GM21619 (cell line): ENCODE measurements around the gene LAMB2.

Source experiments
- ATAC-seq: cut with Tn5 transposase; IDR thresholded peaks from one replicate; pipeline ENCODE4 v1.9.1; 2021; ENCODE audit not compliant: unreplicated experiment

The LAMB2 gene

GRCh38 chr3:49132437-49133225 is at the start of gene LAMB2:
Gene LAMB2, minus strand, starts transcription at chr3:49133050. Its CDS starts 183 bp downstream, at chr3:49132867.
- no peak for ATAC-seq

DNA sequence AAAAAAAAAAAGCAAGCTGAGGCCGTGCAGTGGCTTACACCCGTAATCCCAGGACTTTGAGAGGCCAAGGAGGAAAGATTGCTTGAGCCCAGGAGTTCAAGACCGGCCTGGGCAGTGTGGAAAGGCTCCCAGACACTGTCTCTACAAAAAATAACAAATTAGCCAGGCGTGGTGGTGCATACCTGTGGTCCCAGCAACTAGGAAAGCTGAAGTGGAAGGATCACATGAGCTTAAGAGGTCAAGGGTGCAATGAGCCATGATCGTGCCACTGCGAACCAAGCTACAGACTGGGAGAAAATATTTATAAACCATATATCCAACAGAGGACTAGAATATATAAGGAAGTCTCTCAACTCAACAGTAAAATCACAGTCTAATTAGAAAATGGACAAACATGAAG is 48.5 kb upstream of the LAMB2 start:
- no peak for ATAC-seq

DNA sequence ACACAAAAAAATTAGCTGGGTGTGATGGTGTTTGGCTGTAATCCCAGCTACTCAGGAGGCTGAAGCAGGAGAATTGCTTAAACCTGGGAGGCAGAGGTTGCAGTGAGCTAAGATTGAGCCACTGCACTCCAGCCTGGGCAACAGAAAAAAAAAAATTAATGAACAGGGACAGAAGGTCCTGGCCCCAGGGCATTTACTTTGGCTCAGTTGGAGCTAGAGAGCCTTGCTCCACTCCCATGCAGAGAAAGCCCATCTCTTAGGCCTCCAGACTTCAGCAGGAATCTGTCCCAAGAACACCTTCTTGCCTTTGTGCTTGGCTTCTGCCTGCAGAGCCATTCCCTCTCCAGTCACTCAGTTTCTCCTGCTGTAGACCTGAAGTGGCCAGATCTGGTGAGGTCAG is 47.3 kb upstream of the LAMB2 start:
- ATAC-seq: no peak

- ATAC-seq: no peak
These were observed 44.2 kb upstream of the LAMB2 start for GRCh38 chr3:49177073-49177472.

DNA sequence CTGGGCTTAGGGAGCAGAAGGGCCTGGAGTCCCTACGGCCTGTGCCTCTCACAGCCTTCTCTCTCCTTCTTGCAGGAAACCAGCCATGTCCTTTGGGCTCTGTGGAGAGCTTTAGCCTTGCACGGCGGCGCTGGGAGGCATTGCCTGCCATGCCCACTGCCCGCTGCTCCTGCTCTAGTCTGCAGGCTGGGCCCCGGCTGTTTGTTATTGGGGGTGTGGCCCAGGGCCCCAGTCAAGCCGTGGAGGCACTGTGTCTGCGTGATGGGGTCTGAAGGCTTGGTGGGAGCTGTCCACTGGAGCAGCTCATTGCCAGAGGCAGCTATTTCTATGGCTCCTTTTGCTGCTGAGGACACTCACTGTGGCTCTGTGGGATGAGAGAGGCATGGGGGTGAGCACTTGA is 42.7 kb upstream of the LAMB2 start:
- no peak for ATAC-seq

GRCh38 chr3:49174397-49174985 is 41.6 kb upstream of the LAMB2 start:
- ATAC-seq: no peak

- no peak for ATAC-seq
These were observed 40.9 kb upstream of the LAMB2 start for GRCh38 chr3:49173792-49174170.

- no peak for ATAC-seq
These were observed 40.4 kb upstream of the LAMB2 start for GRCh38 chr3:49173116-49173791.

DNA sequence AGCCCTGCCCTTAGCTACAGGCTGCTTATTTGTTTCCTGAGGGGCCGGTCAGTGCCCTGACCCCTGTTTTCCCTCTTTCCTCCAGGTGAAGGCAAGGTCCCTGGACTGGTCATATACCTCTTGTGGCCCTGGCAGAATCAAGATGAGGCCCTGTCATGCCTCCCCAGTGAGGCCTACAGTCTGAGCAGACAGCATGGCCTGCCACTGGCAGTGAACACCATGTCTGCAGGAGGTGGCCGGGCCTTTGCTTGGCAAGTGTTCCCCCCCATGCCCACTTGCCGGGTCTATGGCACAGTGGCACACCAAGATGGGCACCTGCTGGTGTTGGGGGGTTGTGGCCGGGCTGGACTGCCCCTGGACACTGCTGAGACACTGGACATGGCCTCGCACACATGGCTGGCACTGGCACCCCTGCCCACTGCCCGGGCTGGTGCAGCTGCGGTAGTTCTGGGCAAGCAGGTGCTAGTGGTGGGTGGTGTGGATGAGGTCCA is 39.7 kb upstream of the LAMB2 start:
- ATAC-seq: no peak

- no peak for ATAC-seq
These were observed 39.1 kb upstream of the LAMB2 start for GRCh38 chr3:49171775-49172500.

DNA sequence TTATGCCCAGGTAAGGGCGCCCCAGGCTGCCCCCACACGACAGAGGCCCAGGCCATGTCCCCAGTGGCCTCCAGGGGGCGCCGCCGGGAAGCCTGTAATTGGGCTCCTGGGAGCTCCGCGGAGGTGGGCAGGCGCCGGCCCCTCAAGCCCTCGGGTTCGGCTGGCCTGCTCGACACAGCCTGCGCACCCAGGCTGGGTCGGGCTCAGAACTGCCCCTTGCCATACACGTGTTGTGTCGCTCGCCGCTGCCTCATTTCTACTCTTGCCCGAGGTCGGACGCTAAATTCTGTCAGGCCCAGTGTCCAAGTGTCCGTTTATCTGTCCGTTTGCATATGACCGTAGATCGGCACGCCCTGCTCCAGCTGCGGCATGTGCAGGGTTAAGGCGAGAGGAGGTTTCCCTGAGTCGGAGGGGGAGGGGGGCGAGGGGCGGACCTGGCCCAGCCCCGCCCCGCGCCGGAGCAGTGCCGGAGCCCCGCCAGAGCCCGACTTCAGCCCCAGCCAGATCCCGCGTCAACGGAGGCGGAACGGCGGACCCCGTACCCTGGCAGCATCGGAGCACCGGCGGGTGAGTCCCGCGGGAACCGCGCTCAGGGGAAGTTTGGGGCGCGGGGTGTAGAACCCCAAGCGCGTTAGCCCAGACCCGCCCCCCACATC is 38.4 kb upstream of the LAMB2 start, which contains the start of gene KLHDC8B:
TSS of gene KLHDC8B (plus strand) at position 480 of the 656 bp plus-strand sequence. CDS start 1,172 bp downstream, outside the sequence.
- peak; percentile 61 for ATAC-seq

GRCh38 chr3:49170744-49171118 is 37.9 kb upstream of the LAMB2 start:
- ATAC-seq: no peak

GRCh38 chr3:49166752-49167556 is 34.1 kb upstream of the LAMB2 start:
- ATAC-seq: no peak

DNA sequence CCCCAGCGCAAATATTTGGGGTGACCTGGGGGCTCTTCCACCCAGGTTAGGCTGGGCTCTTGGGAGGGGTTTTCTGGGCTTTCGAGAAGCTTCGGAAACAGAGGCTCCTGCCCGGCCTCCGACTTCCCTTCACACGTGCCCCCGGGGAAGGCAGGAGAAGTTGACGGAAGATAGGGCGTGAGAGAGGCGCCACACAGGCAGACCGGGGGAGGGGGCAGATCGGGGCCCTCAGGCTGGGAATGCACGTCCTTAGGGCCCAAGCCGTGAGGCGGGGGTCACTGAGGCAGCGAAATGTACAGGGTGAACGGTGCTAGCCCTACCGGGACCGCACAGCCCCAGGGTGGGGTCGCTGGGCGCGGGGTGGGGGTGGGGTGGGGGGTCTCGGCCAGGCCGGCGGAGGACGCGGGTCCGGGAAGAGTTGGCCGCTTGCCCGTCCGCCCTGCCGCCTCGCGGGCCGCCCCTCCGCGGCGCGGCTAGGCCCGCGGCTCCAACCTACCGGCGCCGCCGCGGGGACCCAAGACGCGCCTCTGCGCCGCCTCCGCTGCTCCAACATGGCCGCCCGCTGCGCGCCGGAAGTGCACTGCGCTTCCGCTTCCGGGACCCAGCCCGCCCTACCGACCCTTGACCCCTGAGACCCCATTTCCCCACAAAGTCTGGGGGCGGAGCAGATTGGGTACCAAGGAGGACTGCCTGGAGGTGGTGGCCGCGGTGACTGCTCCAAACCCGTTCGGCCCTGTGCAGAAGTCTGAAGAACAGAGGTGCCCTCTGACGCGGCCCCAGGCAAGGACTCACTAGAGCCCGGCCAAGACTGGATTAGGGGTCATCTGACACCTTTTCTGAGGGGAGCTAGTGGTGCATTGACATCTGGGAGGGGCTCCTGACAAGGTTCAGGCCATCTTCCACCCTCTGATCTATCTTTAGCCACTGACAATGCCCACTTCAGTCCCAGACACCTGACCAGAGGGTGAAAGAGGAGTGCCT is 33.2 kb upstream of the LAMB2 start, which contains the start of gene CCDC71:
TSS of gene CCDC71 (minus strand) at position 561 of the 981 bp plus-strand sequence. CDS start 2,123 bp downstream, outside the sequence.
- ATAC-seq: peak; percentile 72

DNA sequence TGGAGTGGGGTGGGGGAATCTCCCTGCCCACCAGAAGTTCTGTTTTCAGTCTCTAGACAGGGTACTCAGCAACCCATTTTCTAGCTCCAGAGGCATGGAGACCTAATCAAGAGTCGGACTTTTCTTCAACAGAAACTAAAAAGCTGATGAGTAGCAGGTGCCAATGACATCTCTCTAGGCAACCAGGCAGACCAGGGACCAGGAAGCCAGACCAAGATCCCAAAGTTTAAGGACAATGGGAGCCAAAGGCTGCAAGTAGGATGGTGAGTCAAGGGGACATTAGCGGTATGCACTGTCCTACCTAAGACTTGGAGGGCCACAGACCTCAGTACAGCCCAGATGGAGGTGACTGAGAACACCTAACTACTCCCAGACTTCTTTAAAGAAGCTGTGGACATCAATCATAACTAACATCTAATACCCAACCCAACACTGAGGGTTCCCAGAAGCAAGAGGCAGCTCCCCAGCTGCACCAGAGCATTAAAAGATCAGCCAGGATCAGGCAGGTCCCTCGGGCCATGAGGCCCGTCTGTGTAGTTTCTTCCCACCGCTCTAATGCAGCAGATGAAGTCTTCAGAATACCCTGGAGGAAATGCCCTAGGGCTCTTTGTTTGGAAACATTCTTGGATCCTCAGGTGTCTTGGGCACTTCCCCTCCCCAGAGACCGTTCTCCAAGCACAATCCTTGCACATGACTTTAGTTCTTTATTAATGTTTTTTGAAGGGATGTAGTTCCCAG is 32.3 kb upstream of the LAMB2 start:
- no peak for ATAC-seq

GRCh38 chr3:49163609-49164008 is 30.8 kb upstream of the LAMB2 start:
- no peak for ATAC-seq

- no peak for ATAC-seq
These were observed 30.0 kb upstream of the LAMB2 start for GRCh38 chr3:49162751-49163419.
